SH-SY5Y (cell line): Measurements from ENCODE around the gene RAD52.
A peak's percentile ranks its signal among the peaks of the same experiment; 100 is the strongest.

ENCODE experiments used
- GATA2 ChIP-seq: IDR thresholded peaks from 2 replicates; pipeline ENCODE4 v1.6.1; 2011; ENCODE audit warnings: mild to moderate bottlenecking, low read depth, low read length
- GATA3 ChIP-seq: IDR thresholded peaks from 2 replicates; pipeline ENCODE4 v1.6.1; 2011; ENCODE audit warnings: low read depth, mild to moderate bottlenecking, low read length, moderate library complexity

Gene RAD52

GRCh38 chr12:913919-914698, 35.4 kb downstream of the RAD52 start:
- TF ChIP-seq GATA2 (no peak), GATA3 (no peak)

GRCh38 chr12:912466-913235, 36.8 kb downstream of the RAD52 start:
- TF ChIP-seq GATA2 (no peak), GATA3 (no peak)

- TF ChIP-seq GATA2 = no peak
- TF ChIP-seq GATA3 = no peak
Measured at GRCh38 chr12:911191-911826, 38.2 kb downstream of the RAD52 start.

- TF ChIP-seq GATA3 (no peak), GATA2 (no peak)
Measured at GRCh38 chr12:910416-910815, 39.1 kb downstream of the RAD52 start.

GRCh38 chr12:909861-910260, 39.6 kb downstream of the RAD52 start:
- TF ChIP-seq GATA2 (no peak), GATA3 (no peak)

- TF ChIP-seq GATA2 = no peak
- TF ChIP-seq GATA3 = no peak
Measured at GRCh38 chr12:907413-908185, 41.9 kb downstream of the RAD52 start.

GRCh38 chr12:906062-906585, 43.4 kb downstream of the RAD52 start:
- TF ChIP-seq GATA3 = no peak
- TF ChIP-seq GATA2 = no peak

- TF ChIP-seq GATA3 (no peak), GATA2 (no peak)
Measured at GRCh38 chr12:905261-906031, 44.0 kb downstream of the RAD52 start.

- TF ChIP-seq GATA2 (peak; percentile 26; the same call in 1 of the 2 replicates), GATA3 (no peak)
Measured at GRCh38 chr12:904010-904414, 45.5 kb downstream of the RAD52 start.

- TF ChIP-seq GATA3 (no peak), GATA2 (no peak)
Measured at GRCh38 chr12:903055-903454, 46.4 kb downstream of the RAD52 start.

- no peak for TF ChIP-seq GATA3
- no peak for TF ChIP-seq GATA2
Measured at GRCh38 chr12:902581-902980, 46.9 kb downstream of the RAD52 start.

GRCh38 chr12:897386-897785, 52.1 kb downstream of the RAD52 start:
- TF ChIP-seq GATA2 = peak; percentile 35; the same call in 1 of the 2 replicates
- TF ChIP-seq GATA3 = no peak

- no peak for TF ChIP-seq GATA3
- no peak for TF ChIP-seq GATA2
Measured at GRCh38 chr12:896031-896430, 53.5 kb downstream of the RAD52 start.
